Rectal smooth muscle tissue (tissue), 1 donor: Measurements from ENCODE around the gene LRRFIP1.
"Not testable (repeated sequence)": the region's sequence is repeated elsewhere in the genome, so short reads cannot be mapped to it uniquely, and the experiment has no call there.

Source experiments
- H3K27ac ChIP-seq: one replicate; pipeline ENCODE4 v1.7.0; 2013; ENCODE audit warnings: low read depth, low read length, inconsistent platforms
- H3K27me3 ChIP-seq: one replicate; pipeline ENCODE4 v1.7.0; 2013; ENCODE audit warnings: low read length; ENCODE audit not compliant: control insufficient read depth, insufficient read depth
- H3K36me3 ChIP-seq: one replicate; pipeline ENCODE4 v1.7.0; 2013; ENCODE audit warnings: low read length; ENCODE audit not compliant: control insufficient read depth, insufficient read depth
- H3K4me1 ChIP-seq: one replicate; pipeline ENCODE4 v1.7.0; 2013; ENCODE audit warnings: low read length; ENCODE audit not compliant: control insufficient read depth, insufficient read depth
- H3K4me3 ChIP-seq: one replicate; pipeline ENCODE4 v1.7.0; 2013; ENCODE audit warnings: low read length
- H3K9ac ChIP-seq: one replicate; pipeline ENCODE4 v1.7.0; 2013; ENCODE audit warnings: low read length

Gene LRRFIP1

GRCh38 chr2:237783678-237784077 lies 156.3 kb downstream of the LRRFIP1 start:
- H3K4me1 ChIP-seq, H3K4me3 ChIP-seq: not testable (repeated sequence)
- H3K36me3 ChIP-seq = peaks cover 11% of the 10 kb centered on the region

DNA sequence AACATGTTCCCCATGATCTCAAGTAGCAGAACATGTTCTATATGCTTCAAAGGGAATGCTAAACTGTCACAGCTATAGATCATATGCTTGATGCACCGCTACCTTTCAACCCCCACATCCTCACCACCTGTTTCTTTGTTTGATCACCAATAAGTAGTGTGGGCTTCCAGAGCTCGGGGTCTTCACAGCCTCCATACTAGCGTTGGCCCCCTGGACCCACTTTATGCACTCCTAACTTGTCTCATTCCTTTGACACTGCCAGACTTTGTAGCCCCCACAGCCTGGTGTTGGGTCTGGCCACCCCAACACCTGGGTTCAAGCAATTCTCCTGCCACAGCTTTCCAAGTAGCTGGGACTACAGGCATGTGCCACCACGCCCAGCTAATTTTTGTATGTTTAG lies 159.5 kb downstream of the LRRFIP1 start:
- no peaks in the 10 kb centered on the region for H3K36me3 ChIP-seq
- H3K4me3 ChIP-seq = no peak overlapping the region
- H3K27ac ChIP-seq = no peak overlapping the region
- no peaks in the 10 kb centered on the region for H3K4me1 ChIP-seq
- no peak overlapping the region for H3K9ac ChIP-seq
- no peaks in the 10 kb centered on the region for H3K27me3 ChIP-seq

More at GRCh38 chr2:237783678-237784077, 156.3 kb downstream of the LRRFIP1 start:
- H3K27ac ChIP-seq, H3K9ac ChIP-seq, H3K27me3 ChIP-seq: not testable (repeated sequence)

GRCh38 chr2:237790353-237790752 lies 163.0 kb downstream of the LRRFIP1 start:
- Histone ChIP-seq H3K36me3 (no peaks in the 10 kb centered on the region), H3K27me3 (no peaks in the 10 kb centered on the region), H3K9ac (no peak overlapping the region), H3K4me3 (no peak overlapping the region), H3K4me1 (no peaks in the 10 kb centered on the region), H3K27ac (no peak overlapping the region)

DNA sequence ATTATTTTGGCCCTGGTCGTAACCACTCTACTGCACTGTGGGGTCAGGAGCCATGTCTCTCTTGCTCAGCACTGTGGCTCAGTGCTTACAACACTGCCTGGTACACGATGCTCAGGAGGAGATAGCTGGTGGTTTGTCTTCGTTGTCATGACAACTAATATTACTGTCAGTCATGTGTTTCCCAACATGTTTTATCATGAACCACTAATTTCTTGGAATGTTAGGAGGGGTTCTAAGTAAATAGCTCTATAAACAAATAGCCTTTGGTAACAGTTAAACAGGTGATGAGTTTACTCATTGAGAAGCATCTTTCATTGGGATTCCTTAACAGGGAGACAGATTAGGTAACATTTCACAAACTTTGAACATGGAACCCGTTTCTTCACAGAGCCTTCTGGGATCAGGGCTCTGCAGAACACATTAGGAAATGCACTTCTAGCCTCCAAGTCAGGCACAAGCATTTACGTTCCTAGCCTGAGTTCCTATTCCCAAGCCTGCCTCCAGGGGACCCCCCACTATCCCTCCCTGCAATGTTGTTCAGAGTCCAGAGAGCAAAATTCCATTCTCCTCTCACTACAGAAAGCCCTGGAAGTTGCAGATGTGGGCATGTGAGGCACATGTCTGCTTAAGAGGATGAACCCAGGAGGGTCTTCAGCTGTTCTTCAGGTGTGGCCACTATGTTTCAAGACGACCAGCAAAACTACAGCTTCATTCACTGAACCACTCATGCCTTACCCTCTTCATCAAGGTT lies 164.8 kb downstream of the LRRFIP1 start:
- Histone ChIP-seq H3K27me3 (no peaks in the 10 kb centered on the region), H3K36me3 (no peaks in the 10 kb centered on the region), H3K27ac (no peak overlapping the region), H3K4me3 (no peak overlapping the region), H3K9ac (no peak overlapping the region), H3K4me1 (no peaks in the 10 kb centered on the region)

DNA sequence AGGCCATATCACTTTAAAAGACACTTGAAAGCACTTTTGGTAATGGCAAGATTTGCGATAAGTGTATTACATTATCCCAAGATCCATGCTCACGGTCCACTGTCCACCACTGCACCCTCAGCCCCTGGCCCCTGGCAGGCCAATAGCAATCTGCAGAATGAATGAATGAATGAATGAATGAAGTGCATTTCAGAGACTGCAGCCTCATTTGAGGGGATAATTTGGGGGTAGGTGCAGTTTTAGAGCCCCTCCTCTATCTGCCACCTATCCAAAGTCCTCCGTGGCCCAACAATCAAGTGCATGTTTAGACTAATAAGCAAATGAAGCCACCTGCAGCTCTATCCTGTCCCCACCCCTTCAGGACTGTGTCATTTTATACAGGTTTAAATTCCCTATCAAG lies 169.9 kb downstream of the LRRFIP1 start:
- Histone ChIP-seq H3K27ac (no peak overlapping the region), H3K4me1 (no peaks in the 10 kb centered on the region), H3K36me3 (no peaks in the 10 kb centered on the region), H3K9ac (no peak overlapping the region), H3K4me3 (no peak overlapping the region), H3K27me3 (no peaks in the 10 kb centered on the region)

DNA sequence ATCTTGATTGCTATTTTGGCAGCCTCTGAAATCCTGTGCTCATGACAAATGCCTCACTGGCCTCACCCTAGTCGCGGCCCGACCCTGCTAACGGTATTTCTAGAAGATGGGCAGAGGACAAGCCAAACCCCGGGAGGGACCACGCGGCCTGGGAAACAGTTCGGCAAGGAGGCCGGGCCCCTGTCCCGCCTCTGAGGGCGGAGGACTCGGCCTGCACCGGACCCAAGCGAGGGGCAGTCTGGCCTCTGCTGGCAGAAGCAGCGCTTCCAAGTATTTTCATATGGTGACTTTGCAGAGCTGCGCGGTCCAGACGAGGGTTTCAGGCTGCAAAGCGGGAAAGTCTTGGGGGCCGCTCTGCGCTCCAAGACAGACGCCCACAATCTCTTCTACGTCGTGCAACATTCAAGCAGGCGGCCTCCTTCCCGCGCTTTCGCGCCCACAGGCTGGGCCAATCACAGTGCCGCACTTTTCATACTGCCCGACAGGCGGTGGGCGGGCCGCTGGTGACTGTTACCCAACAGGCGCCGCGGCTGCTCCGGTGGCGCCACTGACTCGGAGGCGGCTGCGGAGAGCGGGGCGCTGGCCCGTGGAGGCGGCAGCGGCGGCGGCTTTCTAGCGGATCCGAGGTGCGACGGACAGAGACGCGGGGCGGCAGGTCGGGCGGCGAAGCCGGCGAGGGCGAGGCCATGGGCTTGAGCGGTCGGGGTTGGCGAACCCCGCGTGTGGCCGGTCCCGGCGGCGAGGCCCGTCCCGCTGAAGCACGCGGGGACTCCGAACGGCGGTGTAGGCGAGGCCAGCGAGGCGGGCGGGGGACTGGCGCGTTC lies 171.1 kb downstream of the LRRFIP1 start, which contains the start of gene RBM44:
RBM44 (plus strand) TSS at position 544 of the 824 bp plus-strand sequence. CDS start 14,831 bp downstream, outside the sequence.
- no peak within 1 kb of the TSS for H3K4me3 ChIP-seq
- no peak within 1 kb of the TSS for H3K27ac ChIP-seq
- H3K27me3 ChIP-seq = no peaks in the 10 kb centered on the region
- no peaks in the 10 kb centered on the region for H3K4me1 ChIP-seq
- H3K36me3 ChIP-seq = no peaks in the 10 kb centered on the region
- no peak within 1 kb of the TSS for H3K9ac ChIP-seq

DNA sequence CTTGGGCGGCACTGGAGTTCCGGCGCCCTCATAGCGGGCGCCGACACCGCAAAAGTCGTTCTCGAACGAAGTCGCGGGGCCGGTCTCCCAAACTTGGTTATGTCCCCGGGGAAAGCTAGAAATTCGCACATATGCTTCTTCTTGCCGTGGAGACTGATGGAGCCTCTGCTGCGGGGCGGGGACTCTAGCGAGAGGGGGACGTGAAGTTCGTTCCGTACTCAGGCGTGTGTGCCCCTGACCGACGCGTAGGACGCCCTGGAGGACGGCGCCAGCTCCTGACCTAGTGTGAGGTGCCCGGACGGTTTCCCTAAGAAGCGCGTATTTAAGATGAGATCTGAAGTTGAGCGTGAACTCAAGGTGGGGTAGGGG lies 171.7 kb downstream of the LRRFIP1 start:
- H3K9ac ChIP-seq = no peak overlapping the region
- no peaks in the 10 kb centered on the region for H3K27me3 ChIP-seq
- no peak overlapping the region for H3K27ac ChIP-seq
- no peaks in the 10 kb centered on the region for H3K36me3 ChIP-seq
- no peaks in the 10 kb centered on the region for H3K4me1 ChIP-seq
- no peak overlapping the region for H3K4me3 ChIP-seq

DNA sequence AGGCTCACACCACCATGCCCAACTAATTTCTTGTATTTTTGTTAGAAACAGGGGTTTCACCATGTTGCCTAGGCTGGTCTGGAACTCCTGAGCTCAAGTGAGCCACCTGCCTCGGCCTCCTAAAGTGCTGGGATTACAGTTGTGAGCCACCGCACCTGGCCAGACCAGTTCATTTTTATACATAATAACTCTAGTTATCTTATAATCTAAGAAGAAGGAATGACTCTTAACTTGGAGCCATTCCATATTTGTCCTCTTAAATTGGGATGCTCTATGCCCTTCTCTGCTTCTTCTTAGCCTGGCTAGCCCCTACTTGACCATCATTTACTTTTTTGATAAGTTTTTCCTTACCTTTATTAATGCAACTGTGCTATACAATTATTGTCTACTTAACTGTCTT lies 174.1 kb downstream of the LRRFIP1 start:
- Histone ChIP-seq H3K27me3 (no peaks in the 10 kb centered on the region), H3K9ac (no peak overlapping the region), H3K4me1 (no peaks in the 10 kb centered on the region), H3K27ac (no peak overlapping the region), H3K36me3 (no peaks in the 10 kb centered on the region), H3K4me3 (no peak overlapping the region)

- H3K27ac ChIP-seq = no peak overlapping the region
- H3K36me3 ChIP-seq = no peaks in the 10 kb centered on the region
- H3K27me3 ChIP-seq = no peaks in the 10 kb centered on the region
- H3K4me1 ChIP-seq = no peaks in the 10 kb centered on the region
- no peak overlapping the region for H3K4me3 ChIP-seq
- no peak overlapping the region for H3K9ac ChIP-seq
These were observed 178.9 kb downstream of the LRRFIP1 start for GRCh38 chr2:237806334-237806733.

GRCh38 chr2:237815637-237816036 lies 188.2 kb downstream of the LRRFIP1 start:
- no peak overlapping the region for H3K27ac ChIP-seq

GRCh38 chr2:237816531-237816930 lies 189.1 kb downstream of the LRRFIP1 start:
- Histone ChIP-seq H3K9ac (no peak overlapping the region), H3K27me3 (no peaks in the 10 kb centered on the region), H3K36me3 (no peaks in the 10 kb centered on the region), H3K27ac (no peak overlapping the region), H3K4me1 (no peaks in the 10 kb centered on the region), H3K4me3 (no peak overlapping the region)

More at GRCh38 chr2:237815637-237816036, 188.2 kb downstream of the LRRFIP1 start:
- Histone ChIP-seq H3K4me3 (no peak overlapping the region), H3K9ac (no peak overlapping the region), H3K36me3 (no peaks in the 10 kb centered on the region), H3K27me3 (no peaks in the 10 kb centered on the region), H3K4me1 (no peaks in the 10 kb centered on the region)

GRCh38 chr2:237818066-237818473 lies 190.7 kb downstream of the LRRFIP1 start:
- H3K36me3 ChIP-seq = no peaks in the 10 kb centered on the region
- no peaks in the 10 kb centered on the region for H3K4me1 ChIP-seq
- no peak overlapping the region for H3K9ac ChIP-seq
- H3K27ac ChIP-seq = no peak overlapping the region
- no peaks in the 10 kb centered on the region for H3K27me3 ChIP-seq
- H3K4me3 ChIP-seq = no peak overlapping the region
